A549 (cell line): ENCODE results near the gene LECT2.

Experiments used
- BHLHE40 ChIP-seq: IDR thresholded peaks from 2 replicates; pipeline ENCODE4 v1.6.1; 2012; ENCODE audit warnings: low read depth, low read length, inconsistent platforms
- CHD4 ChIP-seq: fragments of 200-600 bp; sonication (generic); IDR thresholded peaks from 2 replicates; pipeline ENCODE4 v1.6.1; 2016; ENCODE audit warnings: antibody characterized with exemption, mild to moderate bottlenecking, borderline replicate concordance
- EP300 ChIP-seq, 2 experiments: fragments of >200 bp; sonication (Bioruptor Twin); formaldehyde crosslinking; IDR thresholded peaks; 2 replicates in 1 of 2; 3 replicates in 1 of 2; pipeline ENCODE4 v1.6.1; 2016 to 2017
- MAX ChIP-seq: IDR thresholded peaks from 2 replicates; pipeline ENCODE4 v1.6.1; 2012
- MYC ChIP-seq: IDR thresholded peaks from 2 replicates; pipeline ENCODE4 v1.6.1; 2012; ENCODE audit warnings: mild to moderate bottlenecking, inconsistent platforms, low read length, improper control_type of control experiment, borderline replicate concordance
- RCOR1 ChIP-seq: fragments of 150-350 bp; IDR thresholded peaks from 2 replicates; pipeline ENCODE4 v1.6.1; 2014; ENCODE audit warnings: antibody characterized with exemption, low read length, low read depth
- RFX5 ChIP-seq: fragments of 450-650 bp; IDR thresholded peaks from 2 replicates; pipeline ENCODE4 v1.7.1; 2014; ENCODE audit warnings: antibody characterized with exemption, mild to moderate bottlenecking, moderate library complexity
- ZNF302 ChIP-seq: fragments of 250-450 bp; sonication (Bioruptor Pico); IDR thresholded peaks from 2 replicates; pipeline ENCODE4 v1.9.0; 2021; ENCODE audit warnings: inconsistent platforms, mild to moderate bottlenecking, moderate library complexity
- TF ChIP-seq, protein P1 (sequence below): IDR thresholded peaks from 2 replicates; pipeline ENCODE4 v1.6.1; 2012
- TF ChIP-seq, protein P2 (sequence below): fragments of >200 bp; sonication (Bioruptor Twin); formaldehyde crosslinking; IDR thresholded peaks from 3 replicates; pipeline ENCODE4 v1.5.1; 2016
- TF ChIP-seq, protein P3 (sequence below): fragments of 200-600 bp; sonication (generic); IDR thresholded peaks from 2 replicates; pipeline ENCODE4 v1.6.1; 2016; ENCODE audit warnings: antibody characterized with exemption, mild to moderate bottlenecking, moderate library complexity

DNA sequence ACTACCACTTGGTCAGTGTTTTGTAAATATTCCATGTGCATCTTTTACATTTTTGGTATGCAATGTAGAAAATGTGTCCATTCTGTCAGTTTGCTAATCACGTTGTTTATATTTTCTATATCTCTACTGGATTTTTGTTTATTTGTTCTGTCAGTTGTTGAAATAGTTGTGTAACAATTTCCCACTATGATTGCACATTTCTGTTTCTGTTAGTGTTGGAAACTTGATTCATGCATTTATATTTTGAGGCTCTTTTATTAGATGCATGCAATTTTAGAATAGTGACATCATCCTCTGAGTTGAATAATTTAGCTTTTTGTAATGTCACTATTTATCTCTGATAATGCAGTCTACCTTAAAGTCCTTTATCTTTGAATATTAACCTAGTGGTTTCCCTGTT, 25.8 kb upstream of the LECT2 start:
- TF ChIP-seq, protein P1, sequence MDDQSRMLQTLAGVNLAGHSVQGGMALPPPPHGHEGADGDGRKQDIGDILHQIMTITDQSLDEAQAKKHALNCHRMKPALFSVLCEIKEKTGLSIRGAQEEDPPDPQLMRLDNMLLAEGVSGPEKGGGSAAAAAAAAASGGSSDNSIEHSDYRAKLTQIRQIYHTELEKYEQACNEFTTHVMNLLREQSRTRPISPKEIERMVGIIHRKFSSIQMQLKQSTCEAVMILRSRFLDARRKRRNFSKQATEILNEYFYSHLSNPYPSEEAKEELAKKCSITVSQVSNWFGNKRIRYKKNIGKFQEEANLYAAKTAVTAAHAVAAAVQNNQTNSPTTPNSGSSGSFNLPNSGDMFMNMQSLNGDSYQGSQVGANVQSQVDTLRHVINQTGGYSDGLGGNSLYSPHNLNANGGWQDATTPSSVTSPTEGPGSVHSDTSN = no peak
- TF ChIP-seq ZNF302 (CRISPR knock-in tag) (no peak), RCOR1 (no peak), MYC (no peak), EP300 (IDR thresholded peaks at IDR 0.05) (no peak), BHLHE40 (no peak), CHD4 (no peak), MAX (no peak), RFX5 (no peak)
- TF ChIP-seq, protein P2, sequence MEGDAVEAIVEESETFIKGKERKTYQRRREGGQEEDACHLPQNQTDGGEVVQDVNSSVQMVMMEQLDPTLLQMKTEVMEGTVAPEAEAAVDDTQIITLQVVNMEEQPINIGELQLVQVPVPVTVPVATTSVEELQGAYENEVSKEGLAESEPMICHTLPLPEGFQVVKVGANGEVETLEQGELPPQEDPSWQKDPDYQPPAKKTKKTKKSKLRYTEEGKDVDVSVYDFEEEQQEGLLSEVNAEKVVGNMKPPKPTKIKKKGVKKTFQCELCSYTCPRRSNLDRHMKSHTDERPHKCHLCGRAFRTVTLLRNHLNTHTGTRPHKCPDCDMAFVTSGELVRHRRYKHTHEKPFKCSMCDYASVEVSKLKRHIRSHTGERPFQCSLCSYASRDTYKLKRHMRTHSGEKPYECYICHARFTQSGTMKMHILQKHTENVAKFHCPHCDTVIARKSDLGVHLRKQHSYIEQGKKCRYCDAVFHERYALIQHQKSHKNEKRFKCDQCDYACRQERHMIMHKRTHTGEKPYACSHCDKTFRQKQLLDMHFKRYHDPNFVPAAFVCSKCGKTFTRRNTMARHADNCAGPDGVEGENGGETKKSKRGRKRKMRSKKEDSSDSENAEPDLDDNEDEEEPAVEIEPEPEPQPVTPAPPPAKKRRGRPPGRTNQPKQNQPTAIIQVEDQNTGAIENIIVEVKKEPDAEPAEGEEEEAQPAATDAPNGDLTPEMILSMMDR = no peak
- TF ChIP-seq, protein P3, sequence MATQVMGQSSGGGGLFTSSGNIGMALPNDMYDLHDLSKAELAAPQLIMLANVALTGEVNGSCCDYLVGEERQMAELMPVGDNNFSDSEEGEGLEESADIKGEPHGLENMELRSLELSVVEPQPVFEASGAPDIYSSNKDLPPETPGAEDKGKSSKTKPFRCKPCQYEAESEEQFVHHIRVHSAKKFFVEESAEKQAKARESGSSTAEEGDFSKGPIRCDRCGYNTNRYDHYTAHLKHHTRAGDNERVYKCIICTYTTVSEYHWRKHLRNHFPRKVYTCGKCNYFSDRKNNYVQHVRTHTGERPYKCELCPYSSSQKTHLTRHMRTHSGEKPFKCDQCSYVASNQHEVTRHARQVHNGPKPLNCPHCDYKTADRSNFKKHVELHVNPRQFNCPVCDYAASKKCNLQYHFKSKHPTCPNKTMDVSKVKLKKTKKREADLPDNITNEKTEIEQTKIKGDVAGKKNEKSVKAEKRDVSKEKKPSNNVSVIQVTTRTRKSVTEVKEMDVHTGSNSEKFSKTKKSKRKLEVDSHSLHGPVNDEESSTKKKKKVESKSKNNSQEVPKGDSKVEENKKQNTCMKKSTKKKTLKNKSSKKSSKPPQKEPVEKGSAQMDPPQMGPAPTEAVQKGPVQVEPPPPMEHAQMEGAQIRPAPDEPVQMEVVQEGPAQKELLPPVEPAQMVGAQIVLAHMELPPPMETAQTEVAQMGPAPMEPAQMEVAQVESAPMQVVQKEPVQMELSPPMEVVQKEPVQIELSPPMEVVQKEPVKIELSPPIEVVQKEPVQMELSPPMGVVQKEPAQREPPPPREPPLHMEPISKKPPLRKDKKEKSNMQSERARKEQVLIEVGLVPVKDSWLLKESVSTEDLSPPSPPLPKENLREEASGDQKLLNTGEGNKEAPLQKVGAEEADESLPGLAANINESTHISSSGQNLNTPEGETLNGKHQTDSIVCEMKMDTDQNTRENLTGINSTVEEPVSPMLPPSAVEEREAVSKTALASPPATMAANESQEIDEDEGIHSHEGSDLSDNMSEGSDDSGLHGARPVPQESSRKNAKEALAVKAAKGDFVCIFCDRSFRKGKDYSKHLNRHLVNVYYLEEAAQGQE = no peak
